Loucy (cell line): Measurements from ENCODE around the gene CCM2.
A peak's percentile ranks its signal among the peaks of the same experiment; 100 is the strongest.

Experiments used
- H2AFZ ChIP-seq: fragments of 200-600 bp; sonication (generic); 2 replicates; pipeline ENCODE4 v1.6.0; 2016; ENCODE audit warnings: antibody characterized with exemption, mild to moderate bottlenecking, low read length, moderate library complexity
- H3F3A ChIP-seq: fragments of 200-600 bp; 2 replicates; pipeline ENCODE4 v1.6.0; 2016; ENCODE audit warnings: antibody characterized with exemption, low read depth, mild to moderate bottlenecking
- H3K27me3 ChIP-seq: fragments of 200-600 bp; sonication (generic); 2 replicates; pipeline ENCODE4 v1.6.1; 2014; ENCODE audit warnings: low read length, mild to moderate bottlenecking; ENCODE audit not compliant: insufficient read depth, poor library complexity, severe bottlenecking
- H3K36me3 ChIP-seq: fragments of 200-600 bp; sonication (generic); 2 replicates; pipeline ENCODE4 v1.6.1; 2016; ENCODE audit warnings: low read length; ENCODE audit not compliant: insufficient read depth
- H3K4me1 ChIP-seq: fragments of 200-600 bp; sonication (generic); 2 replicates; pipeline ENCODE4 v1.5.1; 2014; ENCODE audit warnings: low read length, mild to moderate bottlenecking; ENCODE audit not compliant: insufficient read depth, poor library complexity, severe bottlenecking
- H3K4me2 ChIP-seq: fragments of 200-600 bp; sonication (generic); 2 replicates; pipeline ENCODE4 v1.6.0; 2014; ENCODE audit warnings: antibody characterized with exemption, low read length, low read depth, mild to moderate bottlenecking; ENCODE audit not compliant: poor library complexity, severe bottlenecking
- H3K4me3 ChIP-seq: fragments of 200-600 bp; sonication (generic); 2 replicates; pipeline ENCODE4 v1.5.1; 2014; ENCODE audit warnings: low read length, mild to moderate bottlenecking, mixed read lengths; ENCODE audit not compliant: poor library complexity, severe bottlenecking
- H3K79me2 ChIP-seq: fragments of 200-600 bp; sonication (generic); 2 replicates; pipeline ENCODE4 v1.6.1; 2014; ENCODE audit warnings: low read length; ENCODE audit not compliant: insufficient read depth
- H3K9ac ChIP-seq: fragments of 200-600 bp; sonication (generic); 2 replicates; pipeline ENCODE4 v1.6.0; 2014; ENCODE audit warnings: mild to moderate bottlenecking, low read depth, low read length, moderate library complexity; ENCODE audit not compliant: poor library complexity, severe bottlenecking
- H3K9me2 ChIP-seq: fragments of 200-600 bp; sonication (generic); replicated peaks from 2 replicates; pipeline ENCODE4 v1.6.1; 2016; ENCODE audit warnings: low read depth, low read length, mixed read lengths
- H3K9me3 ChIP-seq: fragments of 200-600 bp; sonication (generic); 2 replicates; pipeline ENCODE4 v1.6.1; 2014; ENCODE audit warnings: mild to moderate bottlenecking, antibody characterized with exemption, low read length, low read depth; ENCODE audit not compliant: insufficient read depth
- H4K20me1 ChIP-seq: fragments of 200-600 bp; sonication (generic); 2 replicates; pipeline ENCODE4 v1.6.0; 2014; ENCODE audit warnings: antibody characterized with exemption, low read length, mild to moderate bottlenecking; ENCODE audit not compliant: insufficient read depth, poor library complexity, severe bottlenecking
- CTCF ChIP-seq: fragments of 200-600 bp; sonication (generic); conservative IDR thresholded peaks from 2 replicates; pipeline ENCODE4 v1.5.1; 2014; ENCODE audit warnings: mild to moderate bottlenecking, antibody characterized with exemption, low read length
- EZH2phosphoT487 ChIP-seq: fragments of 200-600 bp; IDR thresholded peaks from 2 replicates; pipeline ENCODE4 v1.6.1; 2018; ENCODE audit warnings: antibody characterized with exemption, mild to moderate bottlenecking, moderate library complexity, borderline replicate concordance

Gene CCM2

GRCh38 chr7:45003789-45004188 lies 3.8 kb downstream of the CCM2 start:
- Histone ChIP-seq H3K9ac (no peak overlapping the region), H3K36me3 (no peaks in the 10 kb centered on the region), H3K4me2 (peak overlapping the region; percentile 88), H3K4me1 (peaks cover 58% of the 10 kb centered on the region), H3F3A (peaks cover 3% of the 10 kb centered on the region; the same call in 1 of the 2 replicates), H3K27me3 (no peaks in the 10 kb centered on the region), H3K4me3 (no peak overlapping the region), H3K9me3 (no peaks in the 10 kb centered on the region), H3K79me2 (peaks cover 85% of the 10 kb centered on the region), H2AFZ (no peak overlapping the region), H3K9me2 (no peaks in the 10 kb centered on the region), H4K20me1 (peaks cover 43% of the 10 kb centered on the region)
- TF ChIP-seq EZH2phosphoT487 (no peak), CTCF (no peak)

GRCh38 chr7:45007106-45007505 lies 7.1 kb downstream of the CCM2 start:
- Histone ChIP-seq H3K9ac (no peak overlapping the region), H3K4me1 (peaks cover 47% of the 10 kb centered on the region), H3K9me2 (no peaks in the 10 kb centered on the region), H3K4me2 (peak overlapping the region; percentile 6), H3K27me3 (no peaks in the 10 kb centered on the region), H3K9me3 (no peaks in the 10 kb centered on the region), H2AFZ (no peak overlapping the region), H3K79me2 (peaks cover 77% of the 10 kb centered on the region), H4K20me1 (peaks cover 25% of the 10 kb centered on the region), H3F3A (no peaks in the 10 kb centered on the region), H3K36me3 (no peaks in the 10 kb centered on the region), H3K4me3 (no peak overlapping the region)
- TF ChIP-seq EZH2phosphoT487 (no peak), CTCF (no peak)

- no peaks in the 10 kb centered on the region for H3F3A ChIP-seq
- TF ChIP-seq CTCF (no peak), EZH2phosphoT487 (no peak)
- peaks cover 74% of the 10 kb centered on the region for H3K79me2 ChIP-seq
- no peak overlapping the region for H3K9ac ChIP-seq
- H2AFZ ChIP-seq, result no peak overlapping the region
- H3K36me3 ChIP-seq, result no peaks in the 10 kb centered on the region
- H3K9me3 ChIP-seq, result no peaks in the 10 kb centered on the region
- no peak overlapping the region for H3K4me3 ChIP-seq
- peaks cover 19% of the 10 kb centered on the region for H4K20me1 ChIP-seq
- no peaks in the 10 kb centered on the region for H3K27me3 ChIP-seq
- H3K4me2 ChIP-seq, result peak overlapping the region; percentile 6
- no peaks in the 10 kb centered on the region for H3K9me2 ChIP-seq
- H3K4me1 ChIP-seq, result peaks cover 40% of the 10 kb centered on the region
These were observed 7.7 kb downstream of the CCM2 start for GRCh38 chr7:45007571-45008328.
